Lower lobe of right lung (tissue), 2 donors: ENCODE measurements around the gene OPRL1. TPM values are rescaled to one million over a fixed set of nuclear protein-coding genes. Genes with fewer than 3 reads are reported as not detected.

Source experiments
- ATAC-seq, 2 donors: fragments of 200-7000 bp; cut with Tn5 transposase; one replicate each; pipeline ENCODE4 v1.9.1; 2020 to 2022; ENCODE audit warnings: mild to moderate bottlenecking in 2 of 2, moderate library complexity in 2 of 2
- DNase-seq: peaks from one replicate; pipeline ENCODE4 v3.0.0-alpha.2; 2020
- H3K27ac ChIP-seq: fragments of 200-600 bp; one replicate; pipeline ENCODE4 v1.8.0; 2022
- H3K27me3 ChIP-seq: fragments of 200-600 bp; one replicate; pipeline ENCODE4 v1.8.0; 2022; ENCODE audit warnings: low read depth
- H3K36me3 ChIP-seq: fragments of 200-600 bp; one replicate; pipeline ENCODE4 v1.8.0; 2022; ENCODE audit warnings: mild to moderate bottlenecking
- H3K4me1 ChIP-seq: fragments of 200-600 bp; one replicate; pipeline ENCODE4 v1.8.0; 2022
- H3K4me3 ChIP-seq: fragments of 200-600 bp; one replicate; pipeline ENCODE4 v1.8.0; 2022; ENCODE audit warnings: mild to moderate bottlenecking
- H3K9me3 ChIP-seq: fragments of 200-600 bp; one replicate; pipeline ENCODE4 v1.8.0; 2022
- CTCF ChIP-seq: fragments of 200-600 bp; IDR thresholded peaks from one replicate; pipeline ENCODE4 v1.8.0; 2022; ENCODE audit warnings: antibody characterized with exemption, mild to moderate bottlenecking
- intact Hi-C: fragments of 100-400 bp; cut with DNase I; formaldehyde crosslinking; loops from one replicate; pipeline ENCODE4 v1.11.0; 2022
- total RNA-seq: library from RNA; stranded (reverse); fragmentation: NEBNext Ultra II Directional; extraction: Animal tissue kit (Norgen Biotek cat#: 25700); gene quantifications from one replicate; pipeline ENCODE4 v1.2.1, GENCODE V29; 2021
- donor health status: DM: no; HTN: yes; CAD: no; lungs with severe emphysema.

Gene OPRL1
- total RNA-seq, 1 donor from 2014 or later, result 2.6 TPM

DNA sequence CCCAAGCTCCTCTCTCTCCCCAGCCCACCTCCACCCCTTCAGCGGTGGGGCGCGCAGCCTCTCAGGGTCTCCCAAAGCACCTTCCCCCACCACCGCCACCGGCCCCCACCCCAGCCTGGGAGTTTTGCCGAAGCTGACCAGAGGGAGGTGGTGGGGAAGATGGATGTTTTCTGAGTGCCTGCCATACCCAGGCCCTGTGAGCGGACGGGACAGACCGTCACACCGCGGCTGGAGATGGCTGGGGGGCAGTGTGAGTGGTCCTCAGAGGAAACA lies 38.2 kb upstream of the OPRL1 start:
- Histone ChIP-seq H3K4me1 (peaks cover 51% of the 10 kb centered on the region), H3K27me3 (peaks cover 55% of the 10 kb centered on the region), H3K36me3 (no peaks in the 10 kb centered on the region), H3K27ac (peak overlapping the region; percentile 76), H3K9me3 (no peaks in the 10 kb centered on the region), H3K4me3 (peak overlapping the region; percentile 58)
- ATAC-seq (no peak), DNase-seq (no peak)
- TF ChIP-seq CTCF, result no peak
- intact Hi-C loops, result no loop called here

GRCh38 chr20:64042054-64042781 lies 37.7 kb upstream of the OPRL1 start:
- H3K27ac ChIP-seq, result peak overlapping the region; percentile 76
- H3K36me3 ChIP-seq, result no peaks in the 10 kb centered on the region
- ATAC-seq, result no peak
- no peaks in the 10 kb centered on the region for H3K9me3 ChIP-seq
- intact Hi-C loops, result no loop called here
- peak overlapping the region; percentile 58 for H3K4me3 ChIP-seq
- H3K4me1 ChIP-seq, result peaks cover 51% of the 10 kb centered on the region
- no peak for DNase-seq
- peaks cover 54% of the 10 kb centered on the region for H3K27me3 ChIP-seq
- no peak for TF ChIP-seq CTCF

DNA sequence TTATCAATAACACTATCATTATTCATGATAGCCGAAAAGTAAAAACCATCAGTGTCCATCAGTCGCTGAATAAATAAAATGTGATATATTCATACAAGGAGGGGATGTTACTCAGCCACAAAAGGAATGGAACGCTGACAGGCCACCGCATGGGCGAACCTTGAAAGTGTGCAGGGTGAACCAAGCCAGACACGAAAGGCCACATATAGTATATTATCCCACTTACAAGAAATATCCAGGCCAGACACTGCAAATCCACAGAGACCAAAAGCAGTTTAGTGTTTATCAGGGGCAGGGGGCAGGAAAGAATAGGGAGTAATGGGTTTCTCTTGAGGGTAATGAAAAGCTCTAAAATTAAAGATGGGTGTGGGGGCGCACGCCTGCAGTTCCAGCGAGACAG lies 36.1 kb upstream of the OPRL1 start:
- Histone ChIP-seq H3K4me1 (peaks cover 37% of the 10 kb centered on the region), H3K27ac (no peak overlapping the region), H3K27me3 (peaks cover 58% of the 10 kb centered on the region), H3K4me3 (no peak overlapping the region), H3K9me3 (no peaks in the 10 kb centered on the region), H3K36me3 (no peaks in the 10 kb centered on the region)
- ATAC-seq, result no peak
- intact Hi-C loops, result no loop called here
- no peak for DNase-seq
- TF ChIP-seq CTCF, result no peak

DNA sequence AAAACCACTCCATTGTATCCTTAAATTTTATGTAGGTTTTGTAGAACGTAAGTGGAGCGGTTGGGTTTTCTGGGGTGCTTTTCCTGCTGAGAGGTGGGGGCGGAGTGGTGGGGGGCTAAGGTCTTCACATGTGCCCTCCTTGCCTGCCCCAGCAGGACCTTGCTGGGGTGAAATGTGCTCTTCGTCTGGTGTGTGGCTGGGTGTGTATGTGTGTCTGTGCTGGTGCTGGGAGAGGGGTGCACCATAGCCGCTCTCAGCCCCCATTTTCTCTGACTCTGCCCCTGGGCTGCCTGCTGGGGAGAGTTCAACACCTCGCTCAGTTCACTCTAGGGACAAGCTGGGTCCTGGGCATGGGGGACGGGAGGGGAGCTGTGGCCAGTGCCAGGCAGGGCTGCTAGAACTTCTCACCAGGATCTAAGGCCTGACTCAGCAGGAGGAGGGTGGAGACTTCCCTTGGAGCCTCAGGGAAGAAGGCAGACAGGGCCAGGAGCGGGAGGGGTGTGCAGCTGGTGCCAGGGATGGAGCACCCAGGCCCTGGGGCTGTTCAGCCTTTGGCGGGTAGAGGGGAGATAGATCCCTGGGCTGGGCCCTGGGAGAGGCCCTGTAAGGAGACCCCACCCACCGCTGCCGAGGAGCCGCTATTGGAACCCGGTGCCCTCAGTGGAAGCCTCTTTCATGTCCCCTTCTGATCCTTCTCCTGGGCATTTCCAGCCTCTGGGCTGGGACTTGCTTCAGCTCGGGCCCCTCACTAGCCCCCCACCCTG lies 35.2 kb upstream of the OPRL1 start:
- Histone ChIP-seq H3K4me3 (peak overlapping the region; percentile 3), H3K36me3 (no peaks in the 10 kb centered on the region), H3K27me3 (peaks cover 62% of the 10 kb centered on the region), H3K4me1 (peaks cover 28% of the 10 kb centered on the region), H3K9me3 (no peaks in the 10 kb centered on the region), H3K27ac (peak overlapping the region; percentile 60)
- intact Hi-C loops, result no loop called here
- no peak for TF ChIP-seq CTCF
- ATAC-seq, result peak; percentile 4
- DNase-seq, result no peak

GRCh38 chr20:64045346-64046011 lies 34.4 kb upstream of the OPRL1 start:
- DNase-seq (no peak), ATAC-seq (no peak)
- Histone ChIP-seq H3K9me3 (no peaks in the 10 kb centered on the region), H3K36me3 (no peaks in the 10 kb centered on the region), H3K27ac (peak overlapping the region; percentile 60), H3K4me1 (peaks cover 20% of the 10 kb centered on the region), H3K4me3 (peak overlapping the region; percentile 58), H3K27me3 (peaks cover 68% of the 10 kb centered on the region)
- TF ChIP-seq CTCF, result no peak
- intact Hi-C loops, result no loop called here
